Esophagus muscularis mucosa (tissue), 4 donors: Measurements from ENCODE around the gene CBLC. TPM values are rescaled to one million over a fixed set of nuclear protein-coding genes. Genes with fewer than 3 reads are reported as not detected.

ENCODE experiments used
- DNase-seq: peaks from one replicate; pipeline ENCODE4 v3.0.0-alpha.2; 2017; ENCODE audit errors: extremely low spot score
- H3K27ac ChIP-seq, 4 donors: fragments of 200-600 bp; sonication (generic); replicated peaks in 1 of 4; 1 replicate in 3 of 4; 2 replicates in 1 of 4; pipeline ENCODE4 v1.5.1; 2016 to 2019; ENCODE audit warnings: mild to moderate bottlenecking in 1 of 4
- H3K27me3 ChIP-seq, 4 donors: fragments of 200-600 bp; sonication (generic); one replicate each; pipeline versions ENCODE4 v1.5.1 to v1.6.0; 2016 to 2019
- H3K36me3 ChIP-seq, 4 donors: fragments of 200-600 bp; sonication (generic); one replicate each; pipeline ENCODE4 v1.5.1; 2016 to 2019
- H3K4me1 ChIP-seq, 4 donors: fragments of 200-600 bp; sonication (generic); one replicate each; pipeline ENCODE4 v1.5.1; 2016 to 2019
- H3K4me3 ChIP-seq, 4 donors: fragments of 200-600 bp; sonication (generic); 1 replicate in 2 of 4; 2 replicates in 2 of 4; pipeline ENCODE4 v1.5.1; 2016 to 2019; ENCODE audit warnings: mild to moderate bottlenecking in 4 of 4, moderate library complexity in 1 of 4
- H3K9me3 ChIP-seq, 4 donors: fragments of 200-600 bp; sonication (generic); 1 replicate in 3 of 4; 2 replicates in 1 of 4; pipeline ENCODE4 v1.5.1; 2016 to 2019
- CTCF ChIP-seq, 3 experiments: fragments of 200-600 bp in 2 of 3; fragments of 450-650 bp in 1 of 3; sonication (generic) in 2 of 3; IDR thresholded peaks; one replicate each; pipeline ENCODE4 v1.5.1; 2017 to 2019; ENCODE audit warnings: antibody characterized with exemption in 3 of 3, mild to moderate bottlenecking in 2 of 3, moderate library complexity in 1 of 3
- EP300 ChIP-seq: sonication (generic); formaldehyde crosslinking; IDR thresholded peaks from one replicate; pipeline ENCODE4 v1.6.1; 2017; ENCODE audit warnings: antibody characterized with exemption
- POLR2A ChIP-seq: fragments of 450-650 bp; IDR thresholded peaks from one replicate; pipeline ENCODE4 v1.6.1; 2017; ENCODE audit warnings: antibody characterized with exemption, moderate library complexity, mild to moderate bottlenecking, low read depth
- POLR2AphosphoS5 ChIP-seq, 2 donors: sonication (generic); formaldehyde crosslinking; IDR thresholded peaks; one replicate each; pipeline ENCODE4 v1.6.1; 2017; ENCODE audit warnings: antibody characterized with exemption in 2 of 2
- WGBS: methylation state at CpG from one replicate; pipeline ENCODE4 v1.1.5; 2018; 5-methylcytosine and 5-hydroxymethylcytosine counted together
- intact Hi-C: fragments of 100-400 bp; cut with DNase I; formaldehyde crosslinking; loops from one replicate; pipeline ENCODE4 v1.15.1; 2023
- total RNA-seq, 4 donors: library from RNA; depleted of rRNA; stranded (reverse); fragments of >200 nt; gene quantifications; one replicate each; pipeline versions ENCODE4 v1.1.0 to v1.2.1, GENCODE V29; 2016

CBLC gene
- total RNA-seq, 4 donors from 2014 or later, result 0.34 to 0.50 TPM; not detected in 2

- Histone ChIP-seq H3K27ac (no peak overlapping the region), H3K4me1 (no peaks in the 10 kb centered on the region), H3K27me3 (no peaks in the 10 kb centered on the region), H3K36me3 (no peaks in the 10 kb centered on the region), H3K4me3 (no peak overlapping the region), H3K9me3 (no peaks in the 10 kb centered on the region)
- no peak for DNase-seq
- TF ChIP-seq EP300 (no peak), POLR2AphosphoS5 (IDR thresholded peaks at IDR 0.05) (no peak), CTCF (IDR thresholded peaks at IDR 0.05) (no peak), POLR2A (no peak)
- intact Hi-C loops, result no loop called here
- 75% methylated on average over 5 of the region's 5 CpGs for WGBS
Observed at GRCh38 chr19:44731622-44732021, 46.1 kb upstream of the CBLC start.

- no peak for DNase-seq
- Histone ChIP-seq H3K9me3 (no peaks in the 10 kb centered on the region), H3K4me1 (no peaks in the 10 kb centered on the region), H3K36me3 (no peaks in the 10 kb centered on the region), H3K27me3 (no peaks in the 10 kb centered on the region), H3K27ac (no peak overlapping the region), H3K4me3 (no peak overlapping the region)
- no peak for TF ChIP-seq CTCF (IDR thresholded peaks at IDR 0.05)
- no peak for TF ChIP-seq POLR2A
- TF ChIP-seq EP300, result no peak
- TF ChIP-seq POLR2AphosphoS5 (IDR thresholded peaks at IDR 0.05), result no peak
- intact Hi-C loops, result no loop called here
- 79% methylated on average over 11 of the region's 11 CpGs for WGBS
Observed at GRCh38 chr19:44732235-44733014, 45.3 kb upstream of the CBLC start.

- WGBS, result 55% methylated on average over 1 of the region's 1 CpG
- no peak for DNase-seq
- intact Hi-C loops, result no loop called here
Observed at GRCh38 chr19:44734357-44734756, 43.3 kb upstream of the CBLC start.

GRCh38 chr19:44735011-44735410 lies 42.7 kb upstream of the CBLC start:
- no peak for DNase-seq
- intact Hi-C loops, result no loop called here
- H3K27ac ChIP-seq, result no peak overlapping the region
- no peaks in the 10 kb centered on the region for H3K9me3 ChIP-seq
- H3K36me3 ChIP-seq, result no peaks in the 10 kb centered on the region
- H3K4me1 ChIP-seq, result peaks cover 4 to 15% (median 9%) of the 10 kb centered on the region in 4 donors
- 81% methylated on average over 5 of the region's 5 CpGs for WGBS
- H3K4me3 ChIP-seq, result no peak overlapping the region
- H3K27me3 ChIP-seq, result no peaks in the 10 kb centered on the region
- TF ChIP-seq POLR2A (no peak), POLR2AphosphoS5 (IDR thresholded peaks at IDR 0.05) (no peak), CTCF (IDR thresholded peaks at IDR 0.05) (no peak), EP300 (no peak)

More at GRCh38 chr19:44734357-44734756, 43.3 kb upstream of the CBLC start:
- Histone ChIP-seq H3K4me3 (no peak overlapping the region), H3K27me3 (no peaks in the 10 kb centered on the region), H3K27ac (no peak overlapping the region), H3K9me3 (no peaks in the 10 kb centered on the region), H3K4me1 (peaks cover 4 to 12% (median 9%) of the 10 kb centered on the region in 4 donors), H3K36me3 (no peaks in the 10 kb centered on the region)
- no peak for TF ChIP-seq CTCF (IDR thresholded peaks at IDR 0.05)
- TF ChIP-seq POLR2AphosphoS5 (IDR thresholded peaks at IDR 0.05), result no peak
- no peak for TF ChIP-seq POLR2A
- TF ChIP-seq EP300, result no peak
